ENCODE results near the gene RNF31.

GRCh38 chr14:24156840-24157239, 9.5 kb downstream of the RNF31 start:
- TF ChIP-seq CTCF (IDR thresholded peaks at IDR 0.05) (no peak), NRF1 (IDR thresholded peaks at IDR 0.05; ENCODE audit: low read depth, low read length) (no peak), JUND (IDR thresholded peaks at IDR 0.05) (no peak), MEF2A (IDR thresholded peaks at IDR 0.05; ENCODE audit: borderline replicate concordance, low read depth) (no peak), RAD21 (IDR thresholded peaks at IDR 0.05; ENCODE audit: low read length) (no peak), YY1 (IDR thresholded peaks at IDR 0.05; ENCODE audit: low read depth) (no peak), FOSL2 (IDR thresholded peaks at IDR 0.05; ENCODE audit: borderline replicate concordance, low read depth) (no peak)
- TF ChIP-seq, protein P1, sequence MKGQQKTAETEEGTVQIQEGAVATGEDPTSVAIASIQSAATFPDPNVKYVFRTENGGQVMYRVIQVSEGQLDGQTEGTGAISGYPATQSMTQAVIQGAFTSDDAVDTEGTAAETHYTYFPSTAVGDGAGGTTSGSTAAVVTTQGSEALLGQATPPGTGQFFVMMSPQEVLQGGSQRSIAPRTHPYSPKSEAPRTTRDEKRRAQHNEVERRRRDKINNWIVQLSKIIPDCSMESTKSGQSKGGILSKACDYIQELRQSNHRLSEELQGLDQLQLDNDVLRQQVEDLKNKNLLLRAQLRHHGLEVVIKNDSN (IDR thresholded peaks at IDR 0.05; ENCODE audit: borderline replicate concordance, low read depth): no peak
- TF ChIP-seq, protein P2, sequence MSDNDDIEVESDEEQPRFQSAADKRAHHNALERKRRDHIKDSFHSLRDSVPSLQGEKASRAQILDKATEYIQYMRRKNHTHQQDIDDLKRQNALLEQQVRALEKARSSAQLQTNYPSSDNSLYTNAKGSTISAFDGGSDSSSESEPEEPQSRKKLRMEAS (IDR thresholded peaks at IDR 0.05; ENCODE audit: low read depth): no peak

Data from SK-N-SH (cell line).